ENCODE data around the gene PAXX.
"Not testable (repeated sequence)": the region's sequence is repeated elsewhere in the genome, so short reads cannot be mapped to it uniquely, and the experiment has no call there.

Gene PAXX

DNA sequence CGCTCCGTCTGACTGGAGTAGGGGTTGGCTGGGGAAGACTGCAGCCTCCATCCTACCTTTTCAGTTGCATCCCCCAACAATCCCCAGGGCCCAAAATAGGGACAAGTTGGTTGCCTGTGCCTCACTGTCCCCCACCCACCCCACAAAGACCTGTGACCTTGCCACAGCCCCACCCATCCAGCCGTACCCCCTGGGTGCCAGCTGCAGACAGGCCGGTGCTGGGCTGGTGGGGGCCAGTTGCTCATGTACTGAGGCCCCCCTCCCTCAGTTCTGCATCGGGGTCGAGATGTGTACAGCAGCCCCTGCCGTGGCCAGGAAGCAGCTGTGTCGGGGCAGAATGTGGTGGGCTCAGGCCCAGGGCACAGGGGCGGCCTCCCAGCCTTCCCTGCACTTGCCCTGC is 9.1 kb upstream of the PAXX start:
- no peak for DNase-seq

DNA sequence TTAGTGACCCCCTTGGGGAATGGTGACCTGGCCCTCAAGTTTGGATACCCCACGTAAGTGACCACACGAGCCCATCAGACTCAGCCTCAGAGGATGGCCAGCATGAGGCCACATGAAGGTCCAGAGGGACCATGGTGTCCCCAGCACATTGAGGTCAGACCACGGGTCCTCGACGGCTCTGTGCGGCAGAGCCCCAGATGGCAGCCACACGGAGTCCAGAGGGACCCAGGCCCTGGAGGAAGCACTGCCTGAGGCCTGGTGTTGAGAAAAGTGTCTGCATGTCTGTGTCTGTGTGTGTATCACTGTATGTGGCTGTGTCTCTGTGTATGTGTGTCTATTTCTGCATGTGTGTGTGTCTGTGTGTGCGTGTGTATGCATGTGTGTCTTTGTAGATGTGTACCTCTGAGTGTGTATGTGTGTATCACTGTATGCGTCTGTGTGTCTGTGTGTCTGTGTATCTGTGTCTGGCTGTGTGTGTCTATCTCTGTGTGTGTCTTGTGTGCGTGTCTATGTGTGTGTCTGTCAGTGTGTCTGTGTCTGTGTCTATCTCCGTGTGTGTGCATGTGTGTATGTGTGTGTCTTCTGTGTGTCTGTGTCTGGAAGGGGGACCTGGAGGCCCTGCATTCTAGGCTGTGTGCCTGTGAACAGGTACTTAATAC is 8.4 kb upstream of the PAXX start:
- no peak for DNase-seq

DNA sequence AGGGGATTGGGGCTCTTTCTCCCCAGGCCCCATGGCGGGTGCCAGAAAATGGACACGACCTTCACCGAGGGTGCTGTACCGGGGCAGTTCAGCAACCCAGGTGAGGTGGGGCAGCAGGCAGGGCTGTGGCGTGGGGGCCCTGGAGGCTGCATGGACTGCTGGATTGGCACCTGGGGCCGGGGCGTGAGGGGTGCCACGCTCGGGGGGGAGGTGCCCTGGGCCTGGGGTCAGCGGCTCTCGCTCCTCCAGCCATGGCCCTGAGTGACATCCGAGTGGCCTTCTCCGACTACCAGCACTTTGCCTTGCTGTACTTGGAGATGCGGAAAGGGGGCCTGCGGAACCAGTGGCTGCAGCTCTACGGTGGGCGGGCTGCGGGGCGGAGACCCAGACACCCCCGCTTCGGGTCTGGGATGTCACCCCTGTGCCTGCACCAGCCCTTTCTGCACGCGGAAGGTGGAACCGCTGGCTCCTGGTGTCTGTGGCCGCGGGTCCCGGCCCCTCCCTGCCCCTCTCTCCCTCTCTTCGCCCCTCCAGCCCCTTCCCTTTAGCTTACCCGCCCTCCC is 7.7 kb upstream of the PAXX start:
- no peak for DNase-seq

DNA sequence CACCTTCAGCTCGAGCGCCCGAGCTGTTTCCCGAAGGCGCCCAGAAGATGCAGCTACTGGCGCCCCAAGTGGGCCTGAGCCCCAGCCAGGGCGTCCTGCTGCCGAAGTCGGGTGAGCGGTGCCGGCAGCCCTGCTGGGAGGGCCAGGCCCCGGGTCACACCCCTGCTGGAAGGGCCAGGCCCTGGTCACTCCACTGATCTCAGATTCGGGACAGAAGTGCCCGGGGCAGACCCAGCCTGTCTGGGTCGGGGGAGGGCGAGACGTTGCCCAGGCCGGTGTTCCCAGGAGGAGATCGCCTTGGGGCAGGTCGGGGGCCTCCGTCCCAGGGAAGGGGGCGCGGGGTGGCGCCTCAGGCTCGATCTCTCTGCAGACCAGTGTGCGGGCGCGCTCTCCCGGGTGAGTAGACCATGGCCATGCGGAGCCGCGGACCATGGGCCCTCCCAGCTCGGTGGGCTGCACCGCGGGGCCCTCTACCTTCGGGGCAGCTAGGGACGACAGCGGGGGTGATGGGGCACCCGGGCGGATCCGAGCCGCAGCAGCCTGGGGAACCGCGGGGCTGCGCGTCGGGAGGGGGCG is 7.1 kb upstream of the PAXX start:
- no peak for DNase-seq

DNA sequence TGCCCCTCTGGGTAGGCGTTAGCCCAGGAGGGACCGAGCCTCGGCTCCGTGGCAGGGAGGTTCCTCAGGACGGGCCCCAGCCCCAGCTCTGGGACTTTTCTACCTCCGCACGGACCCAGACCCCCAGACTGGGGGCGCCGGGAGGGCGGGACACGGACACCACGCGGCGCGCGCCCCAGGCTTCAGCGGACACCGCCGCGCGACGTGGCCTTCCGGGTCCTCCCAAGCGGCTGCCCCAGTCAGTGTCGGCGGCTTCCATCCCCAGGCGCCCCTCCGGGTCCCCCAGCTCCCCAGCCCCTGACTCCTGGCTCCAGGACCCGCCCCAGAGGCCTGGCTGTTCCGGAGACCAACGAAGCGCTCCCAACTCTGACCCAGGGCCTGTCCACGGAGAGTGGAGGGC is 6.4 kb upstream of the PAXX start:
- no peak for DNase-seq

DNA sequence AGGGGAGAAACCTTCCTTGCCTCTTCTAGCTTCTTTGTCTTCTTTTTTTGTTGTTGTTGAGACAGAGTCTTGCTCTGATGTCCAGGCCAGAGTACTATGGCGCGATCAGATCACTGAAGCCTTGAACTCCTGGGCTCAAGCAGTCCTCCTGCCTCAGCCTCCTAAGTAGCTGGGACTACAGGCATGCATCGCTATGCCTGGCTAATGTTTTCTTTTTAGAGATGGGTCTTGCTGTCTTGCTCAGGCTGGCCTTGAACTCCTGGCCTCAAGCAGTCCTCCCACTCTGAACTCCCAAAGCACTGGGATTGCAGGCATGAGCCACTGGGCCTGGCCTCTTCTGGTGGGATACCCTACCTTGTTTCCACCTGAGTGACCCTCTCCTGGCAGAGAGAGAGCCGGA is 3.4 kb upstream of the PAXX start:
- DNase-seq: no peak

DNA sequence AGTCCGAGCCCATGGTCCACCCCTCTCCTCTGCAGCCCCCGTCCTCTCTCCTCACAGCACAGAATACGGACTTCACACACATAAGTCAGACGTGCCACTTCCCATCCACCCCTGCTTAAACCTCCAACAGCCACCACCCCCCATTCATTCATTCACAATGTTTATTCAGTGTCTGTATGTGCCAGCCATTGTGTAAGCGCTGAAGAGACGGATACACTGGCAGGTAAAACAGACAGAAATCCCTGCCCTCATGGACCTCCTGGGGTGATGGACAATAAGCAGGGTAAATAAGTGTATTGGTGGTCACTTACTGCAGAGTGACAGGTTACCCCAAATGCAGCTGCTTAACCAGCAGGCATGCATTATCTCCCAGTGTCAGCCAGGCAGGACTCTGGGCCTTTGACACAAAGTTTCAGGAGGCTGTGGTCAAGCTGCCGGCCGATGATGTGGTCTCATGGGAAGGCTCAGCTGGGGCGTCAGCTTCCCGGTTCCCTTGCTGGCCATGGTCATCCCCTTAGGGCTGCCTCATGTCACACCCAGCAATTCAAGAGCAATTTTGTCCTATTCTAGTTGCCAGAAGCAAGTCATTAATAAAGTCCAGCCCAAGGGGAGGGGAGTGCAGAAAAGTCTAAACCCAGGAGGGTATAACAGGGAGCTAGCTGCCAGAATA is 1.8 kb upstream of the PAXX start:
- no peak for DNase-seq

DNA sequence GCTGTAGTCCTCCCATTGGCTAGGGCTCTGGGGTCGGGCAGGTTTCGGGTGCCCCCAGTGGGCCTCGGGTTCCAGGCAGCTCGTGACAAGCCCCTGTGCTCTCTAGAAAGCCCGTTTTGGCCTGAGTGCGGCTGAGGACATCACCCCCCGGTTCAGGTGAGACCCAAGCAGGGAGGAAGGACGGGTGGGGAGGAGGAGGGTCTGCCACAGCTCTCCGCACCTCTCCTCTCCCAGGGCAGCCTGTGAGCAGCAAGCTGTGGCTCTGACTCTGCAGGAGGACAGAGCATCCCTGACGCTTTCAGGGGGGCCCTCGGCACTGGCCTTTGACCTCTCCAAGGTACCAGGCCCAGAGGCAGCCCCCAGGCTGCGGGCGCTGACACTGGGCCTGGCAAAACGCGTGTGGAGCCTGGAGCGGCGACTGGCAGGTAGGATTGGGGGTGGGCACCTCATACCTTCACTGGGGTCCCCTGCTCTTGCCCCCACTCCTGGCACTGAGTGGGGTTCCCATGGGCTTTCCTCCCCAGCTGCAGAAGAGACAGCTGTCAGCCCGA is 672 bp downstream of the PAXX start:
- no peak for DNase-seq

DNA sequence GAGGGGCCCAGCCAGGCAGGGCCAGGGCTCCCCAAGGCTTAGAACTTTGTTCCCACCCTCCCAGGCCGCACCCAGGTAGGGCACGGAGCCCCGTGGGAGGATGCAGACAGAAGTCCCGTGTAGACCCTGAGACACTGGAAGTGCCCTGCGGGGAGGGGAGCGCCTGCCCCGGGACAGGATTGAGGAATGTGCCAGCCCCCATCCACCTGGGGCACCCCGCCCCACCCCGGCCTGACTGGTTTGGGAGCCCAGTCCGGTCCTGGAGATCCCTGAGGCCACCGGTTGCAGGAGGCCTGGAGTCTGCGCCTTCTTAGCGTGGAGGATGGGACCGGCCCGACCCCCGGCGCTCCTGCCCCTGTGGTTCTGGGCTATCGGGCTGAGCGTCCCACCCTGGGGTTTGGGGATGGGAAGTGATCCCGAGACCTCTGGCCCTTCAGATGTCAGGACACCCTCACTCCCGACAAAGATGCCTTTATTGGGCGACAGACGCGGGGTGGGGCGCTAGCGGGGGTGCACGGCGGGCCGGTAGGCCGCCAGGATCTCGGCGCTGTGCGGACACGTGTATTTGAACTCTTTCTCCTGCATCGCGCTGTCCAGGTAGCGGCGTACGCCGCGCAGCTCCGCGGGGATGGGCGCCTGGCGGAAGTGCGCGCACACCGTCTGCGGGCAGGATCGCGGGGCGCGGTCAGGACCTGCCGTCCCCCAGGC is 2.1 kb downstream of the PAXX start:
- DNase-seq: no peak

DNA sequence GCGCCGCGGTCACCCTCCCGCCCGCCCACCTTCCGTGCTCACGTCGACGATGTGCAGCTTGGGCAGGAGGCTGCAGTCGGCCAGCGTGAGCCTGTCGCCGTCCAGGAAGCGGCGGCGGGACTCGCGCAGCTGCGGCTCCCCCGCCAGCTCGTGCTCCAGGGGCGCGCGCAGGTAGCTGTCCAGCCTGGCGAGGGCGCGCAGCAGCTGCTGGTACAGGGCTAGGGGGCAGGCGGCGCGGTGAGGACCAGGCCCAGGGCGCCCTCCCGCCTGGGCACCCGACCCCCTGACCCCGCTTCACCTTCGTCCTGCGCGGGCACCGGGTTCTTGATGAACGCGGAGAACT is 2.6 kb downstream of the PAXX start:
- DNase-seq: no peak

DNA sequence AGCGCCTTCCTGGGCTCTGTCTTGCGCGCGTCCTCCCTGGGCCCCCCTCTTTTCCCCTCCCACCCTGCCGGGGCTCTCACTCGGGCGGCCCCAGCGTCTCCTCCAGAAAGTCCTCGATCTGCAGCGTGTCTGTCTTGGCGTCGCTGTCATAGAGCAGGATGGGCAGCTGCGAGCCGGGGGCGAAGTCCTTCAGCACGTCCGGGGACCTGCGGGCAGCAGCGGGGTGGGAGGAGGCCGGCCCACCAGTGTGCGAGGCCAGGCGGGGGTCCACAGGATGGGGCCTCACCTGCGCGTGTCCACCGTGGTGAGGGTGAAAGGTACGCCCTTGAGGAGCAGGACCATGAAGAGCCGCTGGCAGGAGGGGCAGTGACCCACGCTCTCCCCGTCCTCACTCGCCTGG is 3.1 kb downstream of the PAXX start:
- no peak for DNase-seq

DNA sequence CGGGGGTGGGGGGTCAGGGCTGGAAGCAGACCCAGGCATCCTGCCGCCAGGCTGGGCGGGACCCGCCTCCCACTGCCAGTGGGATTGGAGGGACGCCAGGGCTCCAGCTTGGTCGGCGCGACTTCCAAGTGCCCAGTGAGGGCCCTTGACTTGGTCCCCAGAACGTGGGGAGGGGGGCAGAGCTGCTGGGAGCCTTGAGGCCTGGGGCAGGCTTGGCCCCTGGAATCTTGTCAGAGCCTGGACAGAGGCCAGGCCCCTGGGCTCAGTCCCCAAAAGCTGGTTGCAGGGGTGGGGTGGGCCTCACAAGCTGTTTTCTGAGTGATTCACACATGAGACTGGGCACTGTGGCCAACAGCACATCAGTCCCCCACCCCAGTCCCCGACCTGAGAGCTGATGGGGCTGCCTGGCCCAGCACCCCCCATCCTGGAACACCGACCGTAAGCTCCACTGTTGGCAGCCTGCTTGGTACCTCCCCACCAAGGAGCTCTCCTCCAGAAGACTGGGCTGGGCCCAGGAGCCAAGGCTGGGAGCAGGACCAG is 3.6 kb downstream of the PAXX start:
- no peak for DNase-seq

DNA sequence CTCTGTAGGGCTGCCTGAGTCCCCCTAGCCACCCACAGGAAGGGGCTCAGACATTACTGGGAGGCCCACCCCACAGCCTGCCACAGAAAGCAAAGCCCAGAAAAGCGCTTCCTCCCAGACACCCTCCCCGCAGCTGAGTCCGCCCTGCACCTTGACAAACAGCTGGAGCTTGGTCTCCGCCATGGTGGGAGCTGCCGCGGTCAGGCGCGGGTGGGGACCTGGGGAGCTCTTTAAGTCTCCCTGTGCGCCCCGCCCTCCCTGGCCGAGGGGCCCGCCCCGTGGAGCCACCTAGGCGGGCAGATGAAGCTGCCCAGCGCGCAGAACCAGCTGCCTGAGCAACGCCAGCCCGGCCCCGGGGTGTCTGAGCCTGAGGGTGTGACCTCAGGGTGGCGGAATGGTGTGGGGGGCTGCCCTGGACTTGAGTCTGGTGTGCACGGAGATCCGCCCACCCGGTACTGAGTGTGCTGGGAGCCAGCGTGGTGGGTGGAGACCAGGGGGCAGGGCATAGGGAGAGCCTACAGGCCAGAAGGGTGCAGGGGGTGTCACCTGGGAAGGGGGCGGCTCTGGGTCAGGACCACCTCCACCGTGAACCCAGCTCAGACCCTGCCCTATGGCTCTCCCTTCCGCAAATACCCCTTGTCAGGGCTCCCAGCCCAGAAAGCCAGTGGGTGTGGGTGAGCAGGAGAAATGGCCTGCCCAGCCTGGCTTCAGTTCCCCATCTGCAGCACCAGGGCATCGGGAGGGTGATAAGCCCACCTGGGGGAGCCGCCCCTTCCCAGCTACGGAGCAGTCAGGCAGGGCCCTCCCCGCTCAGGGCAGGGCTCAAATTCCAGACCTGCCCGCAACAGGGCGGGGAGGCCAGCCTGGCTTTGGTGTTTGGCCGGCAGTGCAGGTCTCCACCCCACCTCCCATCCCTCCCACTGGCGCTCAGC is 4.4 kb downstream of the PAXX start, which contains the start of gene CLIC3:
CLIC3 (minus strand) TSS at position 208 of the 932 bp plus-strand sequence; CDS start at position 183, 25 bp downstream.
- no peak for DNase-seq

DNA sequence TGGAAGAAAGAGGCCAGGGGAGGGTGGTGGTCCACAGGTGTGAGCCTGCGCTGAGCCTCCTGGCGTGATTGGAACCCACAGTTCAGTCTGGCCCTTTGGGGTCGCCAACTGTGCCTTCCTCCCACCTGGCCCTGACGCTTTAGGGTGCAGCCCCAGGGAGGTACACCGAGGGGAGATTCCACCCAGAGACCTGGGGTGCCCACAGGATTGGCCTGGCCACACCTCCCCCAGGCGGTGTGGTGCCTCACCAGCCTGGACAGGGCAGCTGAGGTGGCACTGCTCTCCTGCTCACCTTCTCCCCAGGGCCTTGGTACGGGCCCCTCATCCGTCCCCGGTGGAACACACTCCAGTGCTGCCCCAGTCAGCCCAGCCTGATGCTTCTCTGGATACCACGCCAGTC is 5.1 kb downstream of the PAXX start:
- no peak for DNase-seq

DNA sequence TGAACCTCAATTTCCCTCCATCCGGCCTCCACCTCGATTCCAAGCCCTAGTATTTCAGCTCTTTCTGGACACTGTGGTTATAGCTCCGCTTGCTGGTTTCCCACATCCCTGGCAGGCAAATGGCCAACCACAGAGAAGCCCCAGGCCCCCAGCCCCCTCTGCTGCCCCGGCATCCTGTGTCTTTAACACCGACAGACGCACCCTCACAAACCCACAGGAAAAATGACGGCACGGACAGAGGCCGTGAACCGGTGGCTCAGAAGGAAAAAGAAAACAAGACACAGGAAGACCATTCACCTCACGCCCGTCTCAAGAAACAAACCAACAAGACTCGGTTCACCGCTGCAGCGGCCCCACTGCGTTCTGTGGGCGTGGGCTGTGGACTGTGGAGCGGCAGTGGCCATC is 5.6 kb downstream of the PAXX start:
- no peak for DNase-seq

DNA sequence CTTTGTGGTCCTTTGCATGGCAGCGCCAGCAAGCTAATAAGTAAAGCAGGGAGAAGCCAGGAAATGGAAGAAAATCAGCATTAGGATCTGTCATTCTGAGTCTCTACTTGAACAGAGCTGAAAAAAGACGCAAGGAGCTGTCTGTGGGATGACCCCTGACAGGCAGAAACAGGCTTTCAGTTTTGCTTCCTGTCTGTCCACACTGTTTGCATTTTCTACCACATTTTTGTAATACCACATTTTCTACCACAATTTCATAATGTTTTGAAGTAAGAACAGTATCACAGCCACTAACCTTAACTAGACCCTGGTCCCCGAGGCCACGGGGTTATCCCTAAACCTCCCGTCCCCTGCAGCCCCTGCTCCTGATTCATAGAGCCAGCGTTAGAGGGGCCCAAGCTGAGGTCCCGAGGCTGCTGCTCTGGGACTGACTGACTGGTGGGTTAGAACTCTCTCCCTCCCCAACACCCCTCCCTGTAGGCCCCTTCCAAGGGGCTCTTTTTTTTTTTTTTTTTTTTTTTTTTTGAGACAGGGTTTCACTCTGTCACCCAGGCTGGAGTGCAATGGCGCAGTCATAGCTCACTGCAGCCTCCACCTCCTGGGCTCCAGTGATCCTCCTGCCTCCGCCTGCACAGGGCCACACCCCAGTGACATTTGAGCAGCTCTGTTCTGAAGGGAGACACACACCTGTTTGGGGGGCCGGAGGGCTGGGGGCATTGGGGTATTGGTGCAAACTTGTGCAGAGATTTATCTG is 8.1 kb downstream of the PAXX start:
- DNase-seq: no peak

DNA sequence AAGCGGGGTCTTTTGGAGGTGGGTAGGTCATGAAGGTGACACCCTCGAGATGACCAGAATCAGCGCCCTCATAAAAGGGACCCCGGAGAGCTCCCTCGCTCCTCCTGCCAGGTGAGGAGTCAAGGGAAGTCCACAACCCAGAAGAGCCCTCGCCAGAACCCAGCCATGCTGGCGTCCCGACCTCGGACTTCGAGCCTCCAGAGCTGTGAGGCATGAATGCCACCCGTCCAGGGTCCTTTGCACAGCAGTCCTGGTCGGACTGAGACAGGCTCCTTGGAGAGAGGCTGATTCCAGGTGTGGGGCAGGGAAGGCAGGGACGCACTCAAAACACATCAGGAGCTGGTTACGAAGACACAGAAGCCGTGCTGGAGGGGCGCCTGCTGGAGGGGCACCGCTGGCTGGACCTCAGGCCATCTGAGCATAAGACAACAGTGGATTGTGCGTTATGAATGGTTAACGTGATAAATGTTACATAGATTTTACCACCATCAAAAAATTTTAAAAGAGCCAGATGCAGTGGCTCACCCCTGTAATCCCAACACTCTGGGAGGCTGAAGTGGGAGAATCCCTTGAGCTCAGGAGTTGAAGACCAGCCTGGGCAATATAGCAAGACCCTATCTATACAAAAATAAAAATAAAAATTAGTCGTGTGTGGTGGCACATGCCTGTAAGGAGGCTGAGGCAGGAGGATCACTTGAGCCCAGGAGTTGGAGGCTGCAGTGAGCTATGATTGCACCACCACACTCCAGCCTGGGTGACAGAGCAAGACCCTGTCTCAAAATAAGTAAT is 9.8 kb downstream of the PAXX start:
- DNase-seq: no peak

DNA sequence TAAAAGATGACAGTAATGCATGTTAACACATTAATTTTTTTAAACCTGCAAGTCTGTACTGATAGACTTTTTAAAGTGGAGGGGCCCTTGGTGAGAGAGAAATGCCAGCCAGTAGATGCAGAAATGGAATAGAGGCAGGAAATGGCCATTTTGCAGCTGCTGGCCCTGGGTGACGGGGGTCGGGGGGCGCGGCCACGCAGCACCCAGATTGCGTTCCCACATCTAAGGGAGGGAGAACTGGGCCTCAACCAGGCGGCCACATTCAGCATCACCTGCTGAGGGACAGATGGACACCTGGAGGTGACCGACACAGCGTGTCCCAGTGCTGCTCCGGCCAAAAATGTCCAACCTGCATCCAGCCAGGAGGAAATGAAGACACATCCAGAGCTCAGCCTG is 10.4 kb downstream of the PAXX start:
- no peak for DNase-seq

DNA sequence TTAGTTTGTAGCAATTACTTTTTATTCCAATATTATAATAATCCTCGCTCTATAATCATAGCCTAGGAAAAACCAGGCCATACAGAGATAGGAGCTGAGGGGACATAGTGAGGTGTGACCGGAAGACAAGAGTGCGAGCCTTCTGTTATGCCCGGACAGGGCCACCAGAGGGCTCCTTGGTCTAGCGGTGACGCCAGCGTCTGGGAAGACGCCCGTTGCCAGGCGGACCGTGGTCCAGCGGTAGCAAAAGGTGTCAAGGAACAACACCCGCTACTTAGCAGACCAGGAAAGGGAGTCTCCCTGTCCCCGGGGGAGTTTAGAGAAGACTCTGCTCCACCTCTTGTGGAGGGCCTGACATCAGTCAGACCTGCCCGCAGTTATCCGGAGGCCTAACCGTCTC is 12.1 kb downstream of the PAXX start:
- not testable (repeated sequence) for DNase-seq
